ENCODE data around the gene SIK3.

SIK3 gene

GRCh38 chr11:116879800-116880625 lies 218.2 kb downstream of the SIK3 start:
- FAIRE-seq (peak; percentile 96), DNase-seq (ENCODE audit: insufficient read length, low spot score) (peak; percentile 54)

DNA sequence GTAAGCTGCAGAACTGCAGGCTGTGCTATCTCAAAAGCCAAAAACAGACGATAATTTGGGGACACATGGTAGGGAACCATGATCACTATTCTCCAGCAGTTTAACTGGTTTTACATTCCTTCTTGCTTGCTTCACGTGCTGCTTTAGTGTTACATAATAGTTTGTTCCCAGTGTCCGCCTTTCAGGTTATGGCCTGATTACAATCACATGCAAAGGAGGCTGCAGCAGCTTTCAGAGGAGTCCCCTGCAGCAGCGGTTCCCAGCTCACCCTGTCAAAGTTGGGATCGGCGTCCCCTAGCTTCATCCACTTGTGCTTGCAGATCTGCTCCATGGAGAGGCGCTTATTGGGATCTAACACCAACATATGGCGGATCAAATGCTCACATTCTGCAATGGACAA lies 221.6 kb downstream of the SIK3 start:
- DNase-seq (ENCODE audit: insufficient read length, low spot score), result no peak
- no peak for FAIRE-seq

GRCh38 chr11:116875194-116875593 lies 223.0 kb downstream of the SIK3 start:
- FAIRE-seq, result no peak
- DNase-seq (ENCODE audit: insufficient read length, low spot score), result no peak

DNA sequence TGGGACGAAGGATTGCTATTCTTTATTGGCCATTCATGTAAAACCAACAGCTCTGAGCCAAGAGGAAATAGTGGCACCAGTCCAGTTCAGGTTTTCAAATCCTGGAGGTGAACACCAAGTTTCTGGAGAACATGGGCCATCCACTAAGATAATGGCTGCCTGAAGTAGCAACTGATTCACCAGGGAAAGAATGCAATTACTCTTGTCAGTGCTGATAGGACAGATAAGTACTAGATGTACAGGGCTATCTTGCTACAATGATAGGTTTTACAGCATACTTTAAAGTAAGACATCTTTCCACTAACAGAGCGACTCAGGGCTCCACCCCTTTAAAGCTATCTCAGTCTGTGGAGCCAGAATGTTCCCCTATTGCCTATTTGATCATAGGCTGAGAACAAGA lies 224.0 kb downstream of the SIK3 start:
- DNase-seq (ENCODE audit: insufficient read length, low spot score) (no peak), FAIRE-seq (no peak)

- no peak for DNase-seq (ENCODE audit: insufficient read length, low spot score)
- no peak for FAIRE-seq
These were observed 224.8 kb downstream of the SIK3 start for GRCh38 chr11:116873381-116873780.

DNA sequence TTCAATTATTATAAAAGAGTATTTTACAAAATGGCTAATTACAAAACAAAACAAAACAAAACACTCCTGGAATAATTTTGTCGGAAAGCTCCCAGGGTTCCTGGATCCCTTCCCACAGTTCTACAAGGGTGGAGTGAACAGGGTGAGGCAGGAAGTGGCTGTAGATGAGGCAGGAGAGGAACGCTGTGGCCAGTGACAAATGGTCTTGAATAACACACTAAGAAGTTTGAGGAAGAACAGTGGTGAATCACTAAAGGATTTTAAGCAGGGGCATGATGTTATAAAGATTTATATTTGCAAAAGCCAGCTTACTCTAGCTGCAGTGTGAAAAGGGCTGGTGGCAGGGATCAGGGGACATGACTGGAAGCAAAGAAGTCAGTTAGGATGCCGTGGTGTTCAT lies 227.0 kb downstream of the SIK3 start:
- FAIRE-seq (no peak), DNase-seq (ENCODE audit: insufficient read length, low spot score) (no peak)

DNA sequence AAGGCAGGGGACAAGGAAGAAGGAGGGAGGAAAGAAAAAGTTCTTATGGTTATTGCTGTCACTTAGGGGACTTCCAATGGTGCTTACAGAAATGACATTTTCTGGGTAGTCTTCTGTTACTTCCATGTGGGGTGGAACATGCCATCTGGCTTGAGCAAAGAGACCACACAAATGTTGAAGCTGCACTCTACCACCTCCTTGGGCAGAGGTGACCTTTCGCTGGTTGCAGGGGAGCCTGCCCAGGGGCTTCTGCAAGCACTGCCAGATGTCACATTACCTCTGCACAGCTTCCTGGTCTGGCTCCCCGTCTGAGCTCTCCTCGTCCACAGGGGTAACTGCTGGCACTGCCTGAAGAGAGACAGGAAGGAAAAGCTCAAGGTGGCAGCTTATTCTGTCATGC lies 228.2 kb downstream of the SIK3 start:
- FAIRE-seq (no peak), DNase-seq (ENCODE audit: insufficient read length, low spot score) (no peak)

DNA sequence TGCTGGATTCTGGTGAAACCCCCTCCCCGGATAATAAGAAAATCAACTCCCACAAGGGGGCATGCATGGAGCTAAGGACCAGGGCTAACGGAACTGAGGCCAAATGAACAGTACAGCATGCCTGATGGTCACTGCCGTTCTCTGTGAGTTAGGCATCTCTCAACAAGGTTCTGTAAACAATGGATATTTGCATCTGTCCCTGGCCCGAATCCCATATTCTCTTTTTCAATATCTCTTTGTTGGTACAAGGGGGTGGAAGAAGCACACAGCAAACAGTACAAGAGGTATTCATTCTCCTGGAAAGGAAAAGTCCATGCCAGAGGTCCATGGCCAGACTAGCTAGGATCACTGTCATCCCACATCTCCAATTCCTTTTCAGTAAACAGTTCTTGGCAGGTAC lies 228.6 kb downstream of the SIK3 start:
- FAIRE-seq (no peak), DNase-seq (ENCODE audit: insufficient read length, low spot score) (no peak)

DNA sequence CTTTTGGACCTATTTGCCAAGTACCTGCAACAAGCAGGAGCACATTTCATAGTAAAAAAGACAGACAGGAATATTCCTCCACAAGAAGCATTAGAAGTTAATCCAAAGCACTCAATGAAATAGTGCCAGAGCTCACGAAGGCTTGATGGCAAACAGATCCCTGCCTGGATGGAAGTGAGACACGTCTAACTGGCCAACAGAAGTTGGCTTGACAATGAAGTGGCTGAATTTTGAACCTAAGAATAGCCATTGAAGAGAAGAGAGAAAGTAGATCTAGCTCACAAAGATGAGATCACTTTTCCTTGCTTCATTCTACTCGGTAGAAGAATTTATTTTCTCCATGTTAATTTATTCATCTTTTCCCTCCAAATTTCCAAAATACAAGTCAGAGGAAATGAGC lies 230.2 kb downstream of the SIK3 start:
- DNase-seq (ENCODE audit: insufficient read length, low spot score) (no peak), FAIRE-seq (no peak)

DNA sequence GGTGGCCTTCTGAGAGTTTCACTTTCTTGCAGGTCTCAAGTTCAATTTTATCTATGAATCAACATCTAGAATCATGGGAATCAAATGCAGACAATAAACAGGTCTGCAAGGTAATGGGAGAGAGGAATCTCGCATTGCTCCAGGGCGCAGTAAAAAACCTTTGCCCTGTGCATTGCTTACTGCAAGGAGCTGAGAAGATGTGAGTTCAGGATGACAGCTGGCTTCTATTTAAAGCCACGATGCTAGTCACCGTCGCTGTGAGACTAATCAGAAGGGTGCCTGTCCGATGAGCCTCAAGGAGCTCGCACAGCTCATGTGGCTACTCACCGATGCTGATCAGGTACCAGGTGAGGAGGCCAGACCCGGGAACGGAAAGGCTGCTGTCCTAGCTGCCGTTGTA lies 230.6 kb downstream of the SIK3 start:
- DNase-seq (ENCODE audit: insufficient read length, low spot score), result no peak
- no peak for FAIRE-seq

DNA sequence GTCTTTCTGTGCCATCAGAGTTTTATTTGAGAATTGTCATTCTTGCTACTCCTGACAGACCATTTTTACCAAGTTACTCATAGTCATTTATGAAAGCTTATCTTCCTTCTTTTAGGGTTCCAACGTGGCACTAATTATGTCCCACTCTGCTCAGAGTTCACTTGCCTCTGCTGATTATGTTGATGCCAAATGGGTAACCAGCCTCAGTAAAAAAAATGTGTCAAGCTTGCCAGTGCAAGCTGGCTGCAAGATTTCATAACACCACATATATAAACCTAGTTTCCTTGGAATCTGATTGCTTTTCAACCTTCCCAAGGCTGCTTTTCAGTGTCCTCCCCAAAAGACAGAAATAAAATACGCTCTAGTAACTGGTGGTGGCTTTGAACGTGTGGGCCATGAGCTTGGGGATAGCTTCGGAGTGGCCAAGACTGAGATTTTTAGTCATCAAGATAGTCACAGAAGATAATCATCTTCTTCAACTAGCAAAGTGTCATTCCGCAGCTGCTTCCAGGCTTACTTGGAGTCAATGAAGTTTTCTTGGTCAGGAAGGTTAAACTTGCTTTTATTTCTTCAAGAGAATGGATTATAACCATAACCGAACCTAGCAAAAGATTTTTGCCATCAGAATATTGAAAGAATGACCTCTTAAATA lies 231.3 kb downstream of the SIK3 start:
- FAIRE-seq, result no peak

GRCh38 chr11:116865696-116866095 lies 232.5 kb downstream of the SIK3 start:
- no peak for FAIRE-seq

More for the DNA sequence above, 231.3 kb downstream of the SIK3 start:
- no peak for DNase-seq (ENCODE audit: insufficient read length, low spot score)

GRCh38 chr11:116864531-116864930 lies 233.7 kb downstream of the SIK3 start:
- FAIRE-seq, result peak; percentile 51
- no peak for DNase-seq (ENCODE audit: insufficient read length, low spot score)

More at GRCh38 chr11:116865696-116866095, 232.5 kb downstream of the SIK3 start:
- DNase-seq (ENCODE audit: insufficient read length, low spot score), result no peak

DNA sequence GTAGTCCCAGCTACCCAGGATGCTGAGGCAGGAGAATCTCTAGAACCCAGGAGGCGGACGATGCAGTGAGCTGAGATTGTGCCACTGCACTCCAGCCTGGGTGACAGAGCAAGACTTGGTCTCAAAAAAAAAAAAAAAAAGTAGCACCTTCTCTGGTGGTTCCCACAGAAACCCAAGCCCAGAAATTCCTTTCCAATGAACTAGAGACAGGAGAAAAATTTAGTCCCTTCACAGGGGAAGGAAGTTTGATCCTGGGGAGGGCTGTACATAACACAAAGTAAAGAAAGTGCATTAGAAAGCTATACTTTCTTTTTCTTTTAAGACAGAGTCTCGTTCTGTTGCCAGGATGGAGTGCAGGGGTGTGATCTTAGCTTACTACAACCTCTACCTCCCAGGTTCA lies 235.3 kb downstream of the SIK3 start:
- DNase-seq (ENCODE audit: insufficient read length, low spot score), result no peak
- FAIRE-seq, result no peak

DNA sequence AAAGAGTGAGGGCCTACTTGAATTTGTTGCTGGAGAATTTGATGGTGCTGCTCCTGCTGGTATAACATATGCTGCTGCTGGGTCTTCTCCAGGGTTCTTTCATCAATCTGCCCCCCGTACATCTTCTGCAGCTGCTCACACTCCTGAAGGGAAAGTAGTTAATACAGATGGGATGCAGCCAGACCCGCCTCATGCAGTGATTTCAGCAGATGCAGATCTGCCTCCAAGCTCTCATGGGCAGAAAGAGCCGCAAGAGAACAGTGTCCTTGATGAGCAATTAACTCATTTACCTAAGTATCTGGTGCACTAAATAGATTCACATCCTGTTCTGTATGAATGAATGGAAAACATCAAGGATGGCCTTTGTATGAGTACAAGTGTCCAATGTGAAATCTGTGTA lies 236.0 kb downstream of the SIK3 start:
- no peak for FAIRE-seq
- DNase-seq (ENCODE audit: insufficient read length, low spot score), result no peak

- DNase-seq (ENCODE audit: insufficient read length, low spot score), result no peak
- no peak for FAIRE-seq
These were observed 236.7 kb downstream of the SIK3 start for GRCh38 chr11:116861539-116861938.

DNA sequence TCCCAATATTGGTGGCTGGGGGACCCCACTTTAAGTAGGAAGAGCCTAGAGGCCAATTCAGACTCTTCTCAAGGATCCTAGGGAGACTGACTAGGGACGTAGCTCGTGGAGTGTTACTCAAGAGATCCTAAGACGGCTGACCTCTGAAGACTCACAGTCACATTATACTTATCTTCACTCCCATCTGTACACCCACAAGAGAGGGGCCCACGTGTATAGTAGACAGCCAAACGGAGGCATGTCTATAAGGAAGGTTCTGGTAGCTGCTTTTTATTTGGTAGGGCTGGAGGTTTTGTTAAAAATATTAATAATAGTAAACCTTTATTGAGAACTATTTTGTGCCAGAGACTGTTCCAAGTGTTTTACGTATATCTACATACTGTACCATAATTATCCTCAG lies 237.9 kb downstream of the SIK3 start:
- no peak for FAIRE-seq
- DNase-seq (ENCODE audit: insufficient read length, low spot score), result no peak

DNA sequence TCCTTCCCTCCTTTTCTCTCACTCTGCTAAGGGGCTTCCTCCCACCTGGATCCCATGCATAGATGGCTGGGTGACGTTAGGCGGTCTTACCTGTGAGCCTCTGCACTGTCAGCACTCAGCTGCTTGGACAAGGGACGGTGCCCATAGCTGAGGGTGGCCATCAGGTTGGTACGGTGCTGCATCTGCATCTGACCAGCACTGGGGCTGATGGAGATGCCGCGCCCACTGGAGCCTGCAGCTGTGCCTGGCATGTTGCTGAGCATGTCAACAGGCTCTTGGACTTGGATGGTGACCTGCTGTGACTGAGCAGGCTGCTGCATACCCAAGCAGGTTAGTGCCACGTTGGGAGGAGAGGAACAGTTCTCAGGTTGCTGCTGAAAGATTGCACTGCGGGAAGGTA lies 239.1 kb downstream of the SIK3 start:
- DNase-seq (ENCODE audit: insufficient read length, low spot score) (no peak), FAIRE-seq (no peak)

DNA sequence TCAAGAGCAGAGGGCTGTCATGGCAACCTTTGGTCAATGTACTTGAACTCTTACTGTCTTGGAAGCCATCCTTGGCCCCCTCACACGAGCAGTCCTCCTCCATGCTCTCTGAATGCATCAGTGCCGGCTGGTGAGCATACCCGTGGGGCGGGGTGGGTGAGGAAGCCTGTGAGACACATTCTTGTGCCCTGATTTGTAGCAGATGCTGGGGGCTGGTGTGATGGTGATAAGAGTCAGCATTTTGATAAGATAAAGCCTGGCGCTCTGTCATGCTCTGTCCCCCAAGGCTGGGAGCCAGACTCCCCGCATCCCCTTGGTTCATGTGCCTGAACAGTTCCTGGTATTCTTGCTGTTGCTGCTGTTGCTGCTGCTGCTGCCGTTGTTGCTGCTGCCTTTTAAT lies 240.3 kb downstream of the SIK3 start:
- FAIRE-seq (no peak), DNase-seq (ENCODE audit: insufficient read length, low spot score) (no peak)

DNA sequence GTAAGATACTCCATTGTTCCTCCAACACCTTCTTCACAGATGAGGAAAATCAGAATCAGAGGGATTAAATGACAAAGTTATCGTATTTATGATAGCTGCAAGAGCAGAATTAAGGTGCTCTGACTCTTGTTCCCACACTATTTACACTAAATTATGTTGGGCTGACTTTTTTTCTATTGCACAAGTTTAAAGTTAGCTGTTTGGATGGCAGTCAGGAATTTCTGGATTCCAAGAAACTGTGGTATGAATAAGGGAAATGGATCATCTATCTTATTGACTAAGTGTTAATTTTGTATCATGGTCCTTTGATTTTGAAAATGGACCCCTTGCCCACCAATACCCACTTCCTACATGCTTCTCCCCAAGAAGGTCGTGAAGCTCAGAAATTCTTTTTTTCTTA lies 240.9 kb downstream of the SIK3 start:
- no peak for FAIRE-seq
- DNase-seq (ENCODE audit: insufficient read length, low spot score), result no peak

- DNase-seq (ENCODE audit: insufficient read length, low spot score), result no peak
- no peak for FAIRE-seq
These were observed 241.8 kb downstream of the SIK3 start for GRCh38 chr11:116856423-116856822.

DNA sequence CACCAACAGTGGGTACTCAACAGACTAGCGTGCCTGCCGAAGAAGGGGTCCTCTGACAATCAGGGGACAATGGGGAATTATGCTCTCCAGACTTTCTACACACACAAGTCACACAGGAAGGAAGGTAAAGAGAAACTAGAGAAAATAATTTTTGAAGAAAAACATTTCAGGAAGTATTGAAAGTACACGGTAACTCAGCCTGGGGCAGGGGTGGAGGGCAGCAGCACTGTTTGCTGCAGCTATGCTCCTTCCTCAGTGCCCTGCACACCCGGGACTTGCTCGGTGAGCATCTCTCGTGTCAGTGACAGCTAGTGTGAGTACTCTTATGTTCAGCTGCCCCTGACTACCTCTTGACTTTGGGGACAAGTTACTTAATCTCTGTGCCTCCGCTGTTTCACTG lies 242.8 kb downstream of the SIK3 start:
- no peak for DNase-seq (ENCODE audit: insufficient read length, low spot score)
- no peak for FAIRE-seq

All from GM19239 (cell line).